ENCODE measurements around the gene DIO1.

DNA sequence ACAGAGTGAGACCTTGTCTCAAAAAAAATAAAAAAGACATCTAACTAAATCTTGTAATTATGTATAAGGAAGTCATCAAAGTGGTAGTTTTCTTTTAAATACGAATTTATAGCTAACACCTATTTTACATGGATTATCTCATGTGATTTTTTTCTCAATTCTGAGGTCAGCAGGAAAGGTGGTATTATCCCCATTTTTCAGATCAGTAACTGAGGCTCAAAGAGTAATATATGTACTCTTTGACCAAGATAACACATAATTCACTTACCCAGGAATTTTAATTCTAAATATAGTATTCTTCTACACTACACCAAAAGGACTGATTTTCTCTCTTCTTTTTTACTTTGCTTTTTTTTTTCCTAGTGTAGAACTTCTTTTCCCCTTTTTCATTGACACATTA is 42.4 kb downstream of the DIO1 start:
- TF ChIP-seq CBX2 (IDR thresholded peaks at IDR 0.05; ENCODE audit: insufficient read depth, low read length, poor library complexity, severe bottlenecking) (no peak), UBTF (IDR thresholded peaks at IDR 0.05; ENCODE audit: borderline replicate concordance in 1 of 2, low read depth in 2 of 2, low read length in 2 of 2) (no peak), POLR2A (conservative IDR thresholded peaks at IDR 0.05) (no peak), JUNB (CRISPR knock-in tag; conservative IDR thresholded peaks at IDR 0.05) (no peak), DPF2 (IDR thresholded peaks at IDR 0.05) (no peak), NFIX (CRISPR knock-in tag; IDR thresholded peaks at IDR 0.05; ENCODE audit: low read depth) (no peak), KLF16 (IDR thresholded peaks at IDR 0.05) (no peak), EZH2 (IDR thresholded peaks at IDR 0.05; ENCODE audit: borderline replicate concordance, low read depth, low read length) (no peak), GABPB2 (CRISPR knock-in tag; conservative IDR thresholded peaks at IDR 0.05) (no peak)
- TF ChIP-seq, protein P1, sequence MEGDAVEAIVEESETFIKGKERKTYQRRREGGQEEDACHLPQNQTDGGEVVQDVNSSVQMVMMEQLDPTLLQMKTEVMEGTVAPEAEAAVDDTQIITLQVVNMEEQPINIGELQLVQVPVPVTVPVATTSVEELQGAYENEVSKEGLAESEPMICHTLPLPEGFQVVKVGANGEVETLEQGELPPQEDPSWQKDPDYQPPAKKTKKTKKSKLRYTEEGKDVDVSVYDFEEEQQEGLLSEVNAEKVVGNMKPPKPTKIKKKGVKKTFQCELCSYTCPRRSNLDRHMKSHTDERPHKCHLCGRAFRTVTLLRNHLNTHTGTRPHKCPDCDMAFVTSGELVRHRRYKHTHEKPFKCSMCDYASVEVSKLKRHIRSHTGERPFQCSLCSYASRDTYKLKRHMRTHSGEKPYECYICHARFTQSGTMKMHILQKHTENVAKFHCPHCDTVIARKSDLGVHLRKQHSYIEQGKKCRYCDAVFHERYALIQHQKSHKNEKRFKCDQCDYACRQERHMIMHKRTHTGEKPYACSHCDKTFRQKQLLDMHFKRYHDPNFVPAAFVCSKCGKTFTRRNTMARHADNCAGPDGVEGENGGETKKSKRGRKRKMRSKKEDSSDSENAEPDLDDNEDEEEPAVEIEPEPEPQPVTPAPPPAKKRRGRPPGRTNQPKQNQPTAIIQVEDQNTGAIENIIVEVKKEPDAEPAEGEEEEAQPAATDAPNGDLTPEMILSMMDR (IDR thresholded peaks at IDR 0.05 in 2 of 3, conservative IDR thresholded peaks at IDR 0.05 in 1 of 3; ENCODE audit: insufficient read depth in 2 of 3, low read depth in 1 of 3, low read length in 3 of 3), result no peak
- TF ChIP-seq, protein P2, sequence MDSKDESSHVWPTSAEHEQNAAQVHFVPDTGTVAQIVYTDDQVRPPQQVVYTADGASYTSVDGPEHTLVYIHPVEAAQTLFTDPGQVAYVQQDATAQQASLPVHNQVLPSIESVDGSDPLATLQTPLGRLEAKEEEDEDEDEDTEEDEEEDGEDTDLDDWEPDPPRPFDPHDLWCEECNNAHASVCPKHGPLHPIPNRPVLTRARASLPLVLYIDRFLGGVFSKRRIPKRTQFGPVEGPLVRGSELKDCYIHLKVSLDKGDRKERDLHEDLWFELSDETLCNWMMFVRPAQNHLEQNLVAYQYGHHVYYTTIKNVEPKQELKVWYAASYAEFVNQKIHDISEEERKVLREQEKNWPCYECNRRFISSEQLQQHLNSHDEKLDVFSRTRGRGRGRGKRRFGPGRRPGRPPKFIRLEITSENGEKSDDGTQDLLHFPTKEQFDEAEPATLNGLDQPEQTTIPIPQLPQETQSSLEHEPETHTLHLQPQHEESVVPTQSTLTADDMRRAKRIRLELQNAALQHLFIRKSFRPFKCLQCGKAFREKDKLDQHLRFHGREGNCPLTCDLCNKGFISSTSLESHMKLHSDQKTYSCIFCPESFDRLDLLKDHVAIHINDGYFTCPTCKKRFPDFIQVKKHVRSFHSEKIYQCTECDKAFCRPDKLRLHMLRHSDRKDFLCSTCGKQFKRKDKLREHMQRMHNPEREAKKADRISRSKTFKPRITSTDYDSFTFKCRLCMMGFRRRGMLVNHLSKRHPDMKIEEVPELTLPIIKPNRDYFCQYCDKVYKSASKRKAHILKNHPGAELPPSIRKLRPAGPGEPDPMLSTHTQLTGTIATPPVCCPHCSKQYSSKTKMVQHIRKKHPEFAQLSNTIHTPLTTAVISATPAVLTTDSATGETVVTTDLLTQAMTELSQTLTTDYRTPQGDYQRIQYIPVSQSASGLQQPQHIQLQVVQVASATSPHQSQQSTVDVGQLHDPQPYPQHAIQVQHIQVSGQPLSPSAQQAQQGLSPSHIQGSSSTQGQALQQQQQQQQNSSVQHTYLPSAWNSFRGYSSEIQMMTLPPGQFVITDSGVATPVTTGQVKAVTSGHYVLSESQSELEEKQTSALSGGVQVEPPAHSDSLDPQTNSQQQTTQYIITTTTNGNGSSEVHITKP (IDR thresholded peaks at IDR 0.05; ENCODE audit: partially characterized antibody), result no peak
- TF ChIP-seq, protein P3, sequence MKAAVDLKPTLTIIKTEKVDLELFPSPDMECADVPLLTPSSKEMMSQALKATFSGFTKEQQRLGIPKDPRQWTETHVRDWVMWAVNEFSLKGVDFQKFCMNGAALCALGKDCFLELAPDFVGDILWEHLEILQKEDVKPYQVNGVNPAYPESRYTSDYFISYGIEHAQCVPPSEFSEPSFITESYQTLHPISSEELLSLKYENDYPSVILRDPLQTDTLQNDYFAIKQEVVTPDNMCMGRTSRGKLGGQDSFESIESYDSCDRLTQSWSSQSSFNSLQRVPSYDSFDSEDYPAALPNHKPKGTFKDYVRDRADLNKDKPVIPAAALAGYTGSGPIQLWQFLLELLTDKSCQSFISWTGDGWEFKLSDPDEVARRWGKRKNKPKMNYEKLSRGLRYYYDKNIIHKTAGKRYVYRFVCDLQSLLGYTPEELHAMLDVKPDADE (conservative IDR thresholded peaks at IDR 0.05; ENCODE audit: control insufficient read depth, low read depth, low read length), result no peak
- TF ChIP-seq, protein P4, sequence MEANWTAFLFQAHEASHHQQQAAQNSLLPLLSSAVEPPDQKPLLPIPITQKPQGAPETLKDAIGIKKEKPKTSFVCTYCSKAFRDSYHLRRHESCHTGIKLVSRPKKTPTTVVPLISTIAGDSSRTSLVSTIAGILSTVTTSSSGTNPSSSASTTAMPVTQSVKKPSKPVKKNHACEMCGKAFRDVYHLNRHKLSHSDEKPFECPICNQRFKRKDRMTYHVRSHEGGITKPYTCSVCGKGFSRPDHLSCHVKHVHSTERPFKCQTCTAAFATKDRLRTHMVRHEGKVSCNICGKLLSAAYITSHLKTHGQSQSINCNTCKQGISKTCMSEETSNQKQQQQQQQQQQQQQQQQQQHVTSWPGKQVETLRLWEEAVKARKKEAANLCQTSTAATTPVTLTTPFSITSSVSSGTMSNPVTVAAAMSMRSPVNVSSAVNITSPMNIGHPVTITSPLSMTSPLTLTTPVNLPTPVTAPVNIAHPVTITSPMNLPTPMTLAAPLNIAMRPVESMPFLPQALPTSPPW (CRISPR knock-in tag; IDR thresholded peaks at IDR 0.05), result no peak
- TF ChIP-seq, protein P5, sequence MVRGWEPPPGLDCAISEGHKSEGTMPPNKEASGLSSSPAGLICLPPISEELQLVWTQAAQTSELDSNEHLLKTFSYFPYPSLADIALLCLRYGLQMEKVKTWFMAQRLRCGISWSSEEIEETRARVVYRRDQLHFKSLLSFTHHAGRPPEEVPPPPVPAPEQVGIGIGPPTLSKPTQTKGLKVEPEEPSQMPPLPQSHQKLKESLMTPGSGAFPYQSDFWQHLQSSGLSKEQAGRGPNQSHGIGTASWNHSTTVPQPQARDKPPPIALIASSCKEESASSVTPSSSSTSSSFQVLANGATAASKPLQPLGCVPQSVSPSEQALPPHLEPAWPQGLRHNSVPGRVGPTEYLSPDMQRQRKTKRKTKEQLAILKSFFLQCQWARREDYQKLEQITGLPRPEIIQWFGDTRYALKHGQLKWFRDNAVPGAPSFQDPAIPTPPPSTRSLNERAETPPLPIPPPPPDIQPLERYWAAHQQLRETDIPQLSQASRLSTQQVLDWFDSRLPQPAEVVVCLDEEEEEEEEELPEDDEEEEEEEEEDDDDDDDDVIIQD (CRISPR knock-in tag; IDR thresholded peaks at IDR 0.05), result no peak
